ENCODE results near the gene ERC2. TPM values are rescaled to one million over a fixed set of nuclear protein-coding genes. Genes with fewer than 3 reads are reported as not detected.

The ERC2 gene
- total and polyA plus RNA-seq, 2 donors (not counting 3 experiments of a cell fraction or from before 2014, with no cell fraction given): 5.6 to 15.5 TPM

- no peaks in the 10 kb centered on the region for H3K9me3 ChIP-seq (replicated peaks; ENCODE audit: control insufficient read depth, insufficient read depth, low read length)
- H3K4me3 ChIP-seq (replicated peaks in 1 of 3; ENCODE audit: insufficient read depth in 1 of 3, low read depth in 1 of 3, low read length in 3 of 3): no peak overlapping the region
- dilution Hi-C loops (cut with MboI; ENCODE audit: extremely low pct_ligation_motif_present, low sequenced_read_pairs) (no loop called here), intact Hi-C loops (cut with micrococcal nuclease) (loop anchor here (10.0 kb wide), 1 partner anchor 1045 kb away; no protein-coding TSS in a partner anchor)
- no peak overlapping the region for H2AFZ ChIP-seq (ENCODE audit: low read depth, low read length)
- no peak for TF ChIP-seq CTCF (IDR thresholded peaks at IDR 0.05; ENCODE audit: extremely low read depth in 1 of 2, insufficient read depth in 1 of 2, low read depth in 1 of 2, low read length in 2 of 2)
- no peak for TF ChIP-seq POLR2AphosphoS5 (IDR thresholded peaks at IDR 0.05; ENCODE audit: insufficient read depth, low read depth, low read length)
- TF ChIP-seq EZH2 (IDR thresholded peaks at IDR 0.05; ENCODE audit: borderline replicate concordance, low read depth, low read length, severe bottlenecking): no peak
- TF ChIP-seq MYC (IDR thresholded peaks at IDR 0.05; ENCODE audit: low read depth, low read length): no peak
- no peak for TF ChIP-seq GATA2 (IDR thresholded peaks at IDR 0.05; ENCODE audit: insufficient read depth, insufficient read length, low read depth, low read length)
- TF ChIP-seq POLR2A (IDR thresholded peaks at IDR 0.05; ENCODE audit: low read depth, low read length): no peak
- no peak overlapping the region for H3K27ac ChIP-seq (ENCODE audit: insufficient read depth, low read depth, low read length)
- no peak overlapping the region for H3K4me2 ChIP-seq (ENCODE audit: insufficient read depth, low read length)
- FAIRE-seq: no peak
- H4K20me1 ChIP-seq (replicated peaks; ENCODE audit: control insufficient read depth, extremely low read depth, insufficient read depth, low read length): no peaks in the 10 kb centered on the region
- H3K27me3 ChIP-seq (ENCODE audit: control insufficient read depth in 2 of 2, insufficient read depth in 2 of 2, low read length in 2 of 2): no peaks in the 10 kb centered on the region
- H3K36me3 ChIP-seq (ENCODE audit: control insufficient read depth in 2 of 2, extremely low read depth in 1 of 2, insufficient read depth in 2 of 2, low read length in 2 of 2): no peaks in the 10 kb centered on the region
- ChIA-PET CTCF (no interaction called here), POLR2A (no interaction called here)
- no peak overlapping the region for H3K9ac ChIP-seq (replicated peaks; ENCODE audit: extremely low read depth, insufficient read depth, low read length)
- no peaks in the 10 kb centered on the region for H3K79me2 ChIP-seq (ENCODE audit: control insufficient read depth, insufficient read depth, low read length)
- BruUV-seq (replicated peaks): no TSS peak
- no peaks in the 10 kb centered on the region for H3K9me1 ChIP-seq (replicated peaks; ENCODE audit: control insufficient read depth, extremely low read depth, insufficient read depth, low read length)
- H3K4me1 ChIP-seq (ENCODE audit: control insufficient read depth, extremely low read depth, insufficient read depth, low read length): peaks cover 3% of the 10 kb centered on the region
- no peak for DNase-seq (ENCODE audit: low read depth, low spot score)
Observed at GRCh38 chr3:55899887-55900286, 568.4 kb downstream of the ERC2 start.
